ENCODE measurements around the gene SHROOM3.

Gene SHROOM3

DNA sequence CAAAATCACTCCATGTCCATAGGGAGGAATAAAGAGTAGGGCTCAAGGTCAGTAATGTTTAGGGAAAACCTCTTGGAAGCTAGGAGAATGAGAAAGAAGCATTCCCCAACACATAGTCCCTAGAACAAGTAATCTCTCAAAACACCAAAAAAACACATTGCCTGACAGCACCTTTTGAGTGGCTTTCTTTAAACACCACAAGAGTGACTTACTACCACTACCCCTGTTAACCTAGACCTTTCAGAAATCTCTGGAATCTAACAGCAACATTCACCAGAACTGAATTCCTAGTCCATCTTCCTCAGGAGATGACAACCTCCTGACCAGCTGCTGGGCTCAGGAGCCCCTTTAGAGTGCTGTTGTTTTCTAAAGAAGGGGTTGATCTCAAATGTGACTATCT, 320.7 kb downstream of the SHROOM3 start:
- no peak for DNase-seq

DNA sequence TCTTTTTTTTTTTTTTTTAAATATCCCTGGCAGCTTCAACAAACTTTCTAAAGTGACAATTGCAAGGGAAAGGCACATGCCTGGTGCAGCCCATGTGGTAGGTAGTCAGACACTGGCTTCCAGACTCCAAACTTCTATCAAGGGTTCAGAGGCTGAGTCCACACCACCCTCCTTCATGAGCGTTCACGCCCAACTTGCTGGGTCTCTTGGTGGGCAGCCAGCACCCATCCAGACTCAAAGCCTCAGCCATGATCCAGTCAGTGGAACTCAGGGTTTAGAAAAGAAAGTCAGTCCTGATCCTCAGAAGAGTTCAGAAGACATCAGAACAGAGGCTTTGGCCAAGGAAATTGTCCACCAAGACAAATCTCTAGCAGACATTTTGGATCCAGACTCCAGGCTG, 321.4 kb downstream of the SHROOM3 start:
- no peak for DNase-seq

GRCh38 chr4:76757418-76757939, 322.4 kb downstream of the SHROOM3 start:
- DNase-seq, result no peak

DNA sequence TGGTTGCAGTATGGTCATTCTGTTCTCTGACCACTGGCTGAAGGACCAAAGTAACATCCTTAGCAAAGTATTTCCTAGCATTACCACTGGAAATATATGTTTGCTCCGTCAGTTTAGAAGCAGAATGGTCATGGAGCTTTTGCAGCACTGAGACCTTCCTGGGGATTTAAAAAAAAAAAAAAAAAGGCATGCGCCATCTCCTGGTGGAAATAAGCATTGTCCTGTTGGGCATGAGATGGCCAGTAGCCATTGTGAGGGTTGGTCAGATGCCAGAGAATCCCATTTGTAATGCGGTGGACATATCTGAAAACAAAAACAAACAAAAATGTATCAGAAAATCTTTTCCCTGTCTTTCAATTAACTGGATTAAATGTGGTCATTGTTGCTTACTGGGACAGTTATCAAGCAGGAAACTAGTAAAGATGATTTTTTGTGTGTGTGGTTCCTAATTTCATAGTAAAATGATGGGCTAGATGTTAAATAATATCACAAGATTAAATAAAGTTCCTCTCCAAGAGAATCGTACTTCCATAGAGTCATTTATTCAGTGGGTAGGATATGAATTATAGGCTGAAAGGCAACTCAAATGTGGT, 323.4 kb downstream of the SHROOM3 start:
- DNase-seq, result peak in 5 of 14 donors; percentile 14 to 48 (median 35)

DNA sequence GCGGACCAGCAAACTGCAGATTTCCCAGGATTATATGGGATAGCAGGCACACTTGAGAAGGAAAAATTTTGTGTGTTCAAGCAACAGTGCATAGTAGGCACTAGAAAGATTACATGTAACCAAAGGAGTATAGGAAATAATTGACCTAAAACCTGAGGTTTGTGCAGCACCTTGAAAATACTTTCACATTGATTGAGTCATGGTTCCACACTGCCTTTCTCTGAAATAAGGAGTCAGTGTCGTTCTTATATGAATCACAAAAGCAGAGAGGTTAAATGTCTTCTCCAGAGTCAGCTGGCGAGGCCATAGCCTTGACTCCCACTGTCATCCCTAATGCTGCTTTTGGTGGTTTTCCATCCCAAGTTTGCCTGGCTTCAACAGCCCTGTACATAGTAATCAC, 324.0 kb downstream of the SHROOM3 start:
- DNase-seq, result no peak

DNA sequence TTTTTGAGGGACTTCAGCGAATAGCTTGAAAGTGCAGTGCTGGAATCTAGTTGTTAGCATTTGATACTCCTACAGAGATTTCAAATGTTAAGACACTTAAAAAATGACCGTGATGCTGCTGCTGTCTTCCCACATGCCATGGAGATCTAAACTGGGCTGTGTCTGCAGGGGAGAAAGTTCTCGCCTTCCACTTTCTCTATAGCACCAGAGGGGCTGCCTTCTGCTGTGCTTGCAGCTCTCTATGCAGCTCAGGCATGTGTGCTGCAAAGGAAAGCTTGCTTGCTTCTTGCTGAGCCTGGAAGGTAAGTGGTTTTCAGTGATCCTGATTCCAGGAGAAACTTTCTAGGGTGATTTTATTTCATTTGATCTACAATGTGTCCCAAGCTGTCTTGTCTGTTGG, 325.2 kb downstream of the SHROOM3 start:
- no peak for DNase-seq

DNA sequence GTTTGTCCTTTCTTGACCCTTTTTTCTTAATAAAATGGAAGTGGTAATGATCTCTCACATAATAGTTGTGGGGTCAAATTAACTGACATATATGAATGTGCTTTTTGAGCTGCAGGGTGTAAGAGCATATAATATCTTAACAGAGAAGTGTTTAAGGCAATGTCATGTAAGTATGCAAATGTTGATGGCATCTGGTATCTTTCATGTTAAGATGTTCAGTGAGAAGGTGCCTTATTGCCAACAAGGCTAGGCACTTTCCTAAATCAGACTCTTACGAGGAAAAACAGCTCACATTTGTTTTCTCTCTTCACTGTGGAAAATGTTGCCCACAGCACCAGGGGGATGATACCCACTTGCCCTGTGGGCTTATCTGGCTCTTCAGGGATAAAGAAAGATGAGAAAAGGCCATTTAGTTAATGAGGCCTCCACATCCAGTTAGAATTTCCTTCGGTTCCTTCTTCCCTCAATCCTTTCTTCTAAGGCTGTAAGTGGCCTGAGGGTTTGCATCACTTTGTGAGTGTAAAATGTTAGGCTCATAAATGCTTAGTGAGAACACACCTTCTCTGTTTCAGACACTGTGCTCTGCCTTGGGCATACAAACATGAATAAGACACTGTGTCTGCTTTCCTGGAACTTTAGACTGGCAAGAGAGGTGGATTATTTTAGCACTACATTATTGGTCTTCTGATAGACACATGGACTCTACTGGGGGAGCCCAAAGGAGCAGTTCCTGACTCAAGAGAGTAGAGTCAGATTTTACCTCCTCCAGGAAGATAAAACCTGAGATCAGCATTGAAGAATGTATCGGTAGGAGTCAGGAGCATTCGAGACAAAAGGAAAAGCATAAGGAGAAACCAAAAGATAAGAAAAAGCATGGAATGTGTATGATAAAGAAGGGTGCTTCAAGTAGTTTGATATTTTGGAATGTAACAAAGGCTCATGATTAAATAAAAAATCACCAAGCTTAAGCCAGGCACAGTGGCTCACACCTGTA, 327.4 kb downstream of the SHROOM3 start:
- no peak for DNase-seq

GRCh38 chr4:76764251-76764650, 329.2 kb downstream of the SHROOM3 start:
- DNase-seq, result no peak

GRCh38 chr4:76765473-76766183, 330.6 kb downstream of the SHROOM3 start:
- DNase-seq, result no peak

- no peak for DNase-seq
These were observed 333.0 kb downstream of the SHROOM3 start for GRCh38 chr4:76767983-76768382.

DNA sequence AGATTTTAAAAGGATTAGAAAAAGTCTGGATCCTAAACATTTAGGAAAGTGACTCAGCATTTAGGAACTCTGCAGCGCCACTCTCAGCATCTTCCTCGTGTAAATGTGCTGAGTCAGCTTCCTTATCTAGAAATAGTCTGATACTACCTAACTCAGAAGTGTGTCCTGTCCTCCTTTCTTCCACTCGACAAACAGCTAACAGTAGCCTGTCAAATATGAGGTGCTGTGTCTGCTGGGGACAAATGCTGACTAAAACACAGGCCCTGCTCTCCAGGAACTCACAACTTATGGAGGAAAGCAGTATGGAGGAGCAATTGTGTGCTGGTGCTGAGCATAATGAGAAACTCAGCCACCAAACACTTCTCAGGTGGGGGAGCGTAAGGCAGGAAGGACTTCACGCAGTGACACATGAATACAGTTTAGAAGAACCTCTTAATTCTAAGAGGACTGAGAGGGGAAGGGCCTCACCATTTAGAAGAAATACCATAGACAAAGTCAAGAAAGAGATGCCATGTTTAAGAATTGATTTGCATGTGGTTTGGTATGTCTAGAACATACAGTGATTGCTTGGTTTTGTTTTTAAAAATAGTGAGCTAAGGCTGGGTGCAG, 337.6 kb downstream of the SHROOM3 start:
- no peak for DNase-seq

DNA sequence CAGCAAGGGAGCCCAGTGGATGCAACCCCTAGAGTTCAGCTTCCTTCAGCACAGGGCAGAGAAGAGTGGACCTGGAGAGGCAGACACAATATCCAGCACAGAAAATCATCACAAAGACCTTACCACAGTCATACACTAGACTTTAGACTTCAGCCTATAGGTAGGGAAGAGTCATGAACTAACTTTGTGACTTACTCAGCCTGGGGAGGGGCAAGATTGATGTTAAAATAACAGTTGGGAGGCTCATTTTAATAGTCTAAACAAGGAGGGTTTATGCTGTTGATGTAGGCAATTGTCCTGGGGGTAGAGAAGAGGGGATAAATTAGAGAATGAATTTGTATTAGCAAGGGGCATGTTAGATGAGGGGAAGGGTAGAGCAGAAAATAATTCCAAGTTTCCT, 338.7 kb downstream of the SHROOM3 start:
- DNase-seq, result no peak

DNA sequence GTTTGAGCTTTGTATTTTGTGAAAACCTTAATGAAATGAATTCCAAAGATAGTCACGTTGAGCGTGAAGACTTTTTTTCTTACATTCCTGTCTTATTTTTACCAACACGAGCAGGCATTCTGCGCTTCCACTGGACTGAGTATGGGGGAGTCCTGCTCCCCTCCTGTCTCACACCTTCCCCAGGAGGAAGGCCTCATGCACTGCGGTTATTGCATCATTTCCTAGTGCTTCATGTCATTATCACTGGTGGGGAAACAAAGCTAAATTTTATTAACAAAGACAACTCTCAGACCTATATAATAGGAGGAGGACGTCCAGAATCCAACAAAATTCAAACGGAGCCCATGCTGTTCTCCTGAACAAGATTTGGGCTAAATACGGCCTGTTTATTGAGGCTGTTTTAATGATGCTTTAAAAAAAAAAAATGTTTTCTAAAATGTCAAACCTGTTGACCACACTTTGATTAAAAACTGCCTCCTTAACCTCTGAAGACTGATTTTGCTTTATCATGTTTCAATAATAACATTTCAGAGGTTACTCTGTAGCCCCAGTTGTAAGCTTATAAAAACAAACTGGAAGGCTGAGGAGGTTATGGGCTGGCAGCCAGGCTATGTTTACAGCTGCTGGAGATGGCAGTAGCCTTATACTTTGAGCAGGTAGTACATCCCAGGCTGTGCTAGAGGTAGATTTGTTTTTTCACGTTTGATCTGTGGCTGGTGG, 344.9 kb downstream of the SHROOM3 start:
- no peak for DNase-seq

GRCh38 chr4:76780781-76781697, 346.0 kb downstream of the SHROOM3 start:
- DNase-seq, result no peak

DNA sequence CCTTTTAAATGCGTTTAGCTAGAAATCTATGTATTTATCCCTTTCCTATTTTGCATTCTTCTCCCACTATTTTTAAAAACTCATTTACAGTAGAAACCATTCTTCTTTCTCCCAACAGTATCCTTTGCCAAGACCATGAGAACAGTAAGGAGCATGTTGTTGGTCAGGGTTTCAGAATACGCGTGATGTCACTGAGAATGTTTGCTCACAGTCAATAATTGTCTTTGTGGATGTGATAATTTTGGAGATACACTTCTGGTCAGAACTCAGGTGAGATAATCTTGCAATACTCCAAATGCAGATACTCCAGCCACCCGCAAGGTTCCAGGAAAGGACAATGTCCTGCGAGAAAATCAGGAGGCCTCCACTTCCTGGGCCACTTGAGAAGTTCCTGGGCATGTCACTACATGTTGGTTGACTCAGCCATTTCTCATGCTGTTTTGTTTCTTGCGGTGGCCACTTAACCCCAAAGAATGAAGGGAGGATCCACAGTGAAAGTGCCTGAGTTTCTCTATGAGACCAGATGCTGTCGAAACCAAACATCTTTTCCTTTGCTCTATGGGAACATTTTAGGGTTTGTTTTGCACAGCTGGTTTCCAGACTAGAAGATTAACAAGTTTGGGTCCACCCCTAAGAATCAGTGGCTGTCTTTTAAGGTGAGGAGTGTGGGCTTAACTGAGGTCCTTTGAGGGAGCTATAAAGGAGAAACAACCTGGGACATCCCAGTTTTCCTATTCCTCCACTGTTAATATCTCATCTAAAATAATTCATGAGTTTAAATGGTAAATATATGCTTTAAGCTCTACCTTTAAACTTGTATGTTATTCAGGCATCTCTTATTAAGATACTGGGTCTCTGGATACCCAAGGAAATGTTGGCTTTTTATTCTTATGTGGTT, 346.9 kb downstream of the SHROOM3 start:
- no peak for DNase-seq

GRCh38 chr4:76782837-76783236, 347.8 kb downstream of the SHROOM3 start:
- DNase-seq, result no peak

GRCh38 chr4:76783836-76784235, 348.8 kb downstream of the SHROOM3 start:
- no peak for DNase-seq

DNA sequence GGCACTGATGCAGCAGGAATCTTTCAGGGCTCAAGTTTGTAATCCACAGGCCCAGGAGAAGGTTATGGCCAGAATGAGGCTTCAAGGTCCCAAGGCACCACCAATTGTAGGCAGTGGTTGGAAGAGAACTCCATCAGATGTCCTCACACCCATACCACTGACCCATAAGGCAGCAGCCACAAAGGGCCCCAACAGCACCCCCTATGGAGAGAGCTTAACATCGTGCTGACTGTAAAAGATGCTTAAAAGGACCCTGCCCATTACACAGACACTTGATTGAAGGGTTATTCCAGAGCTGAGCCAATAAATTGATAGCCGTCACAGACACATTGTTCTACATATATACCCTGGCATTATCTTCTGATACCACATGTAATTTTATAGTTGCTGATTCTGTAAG, 349.2 kb downstream of the SHROOM3 start:
- DNase-seq, result no peak

DNA sequence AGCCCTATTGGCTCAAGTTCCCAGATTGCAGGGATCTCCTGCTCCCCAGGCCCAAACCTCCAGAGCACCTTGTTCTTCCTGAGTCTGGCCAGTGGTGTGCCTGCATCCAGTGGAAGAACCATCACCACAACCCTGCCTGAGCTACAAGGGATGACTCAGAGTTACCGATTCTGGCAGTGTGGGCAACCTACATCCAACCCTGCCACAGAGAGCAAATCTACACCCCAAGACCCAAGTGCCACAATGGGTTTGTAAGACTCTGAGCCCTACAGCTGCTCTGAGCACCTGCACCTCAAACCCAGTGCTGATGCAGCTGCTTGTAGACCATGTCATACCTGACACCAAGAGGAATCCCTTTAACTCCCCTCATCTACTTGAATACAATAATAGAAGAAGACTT, 352.9 kb downstream of the SHROOM3 start:
- no peak for DNase-seq

DNA sequence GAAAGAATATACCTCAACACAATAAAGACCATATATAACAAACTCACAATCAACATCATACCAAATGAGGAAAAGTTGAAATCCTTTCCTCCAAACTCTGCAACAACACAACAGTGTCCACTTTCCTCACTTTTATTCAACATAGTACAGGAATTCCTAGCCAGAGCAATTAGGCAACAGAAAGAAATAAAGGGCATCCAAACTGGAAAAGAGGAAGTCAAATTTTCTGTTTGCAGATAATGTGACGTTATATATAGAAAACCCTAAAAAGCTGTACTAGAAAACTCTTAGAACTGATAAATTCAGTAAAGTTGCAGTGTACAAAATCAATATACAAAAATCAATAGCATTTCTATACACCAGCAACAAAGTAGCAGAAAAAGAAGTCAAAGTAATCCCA, 355.3 kb downstream of the SHROOM3 start:
- DNase-seq, result no peak
